Epithelial cell of prostate (primary cell): ENCODE results near the gene RAC2.

Experiments
- DNase-seq: peaks from one replicate; pipeline ENCODE4 v3.0.0-alpha.2; 2011; ENCODE audit warnings: low read depth, low spot score
- H3K27ac ChIP-seq: fragments of 450-650 bp; 2 replicates; pipeline ENCODE4 v1.5.1; 2017; ENCODE audit warnings: mild to moderate bottlenecking

The RAC2 gene

DNA sequence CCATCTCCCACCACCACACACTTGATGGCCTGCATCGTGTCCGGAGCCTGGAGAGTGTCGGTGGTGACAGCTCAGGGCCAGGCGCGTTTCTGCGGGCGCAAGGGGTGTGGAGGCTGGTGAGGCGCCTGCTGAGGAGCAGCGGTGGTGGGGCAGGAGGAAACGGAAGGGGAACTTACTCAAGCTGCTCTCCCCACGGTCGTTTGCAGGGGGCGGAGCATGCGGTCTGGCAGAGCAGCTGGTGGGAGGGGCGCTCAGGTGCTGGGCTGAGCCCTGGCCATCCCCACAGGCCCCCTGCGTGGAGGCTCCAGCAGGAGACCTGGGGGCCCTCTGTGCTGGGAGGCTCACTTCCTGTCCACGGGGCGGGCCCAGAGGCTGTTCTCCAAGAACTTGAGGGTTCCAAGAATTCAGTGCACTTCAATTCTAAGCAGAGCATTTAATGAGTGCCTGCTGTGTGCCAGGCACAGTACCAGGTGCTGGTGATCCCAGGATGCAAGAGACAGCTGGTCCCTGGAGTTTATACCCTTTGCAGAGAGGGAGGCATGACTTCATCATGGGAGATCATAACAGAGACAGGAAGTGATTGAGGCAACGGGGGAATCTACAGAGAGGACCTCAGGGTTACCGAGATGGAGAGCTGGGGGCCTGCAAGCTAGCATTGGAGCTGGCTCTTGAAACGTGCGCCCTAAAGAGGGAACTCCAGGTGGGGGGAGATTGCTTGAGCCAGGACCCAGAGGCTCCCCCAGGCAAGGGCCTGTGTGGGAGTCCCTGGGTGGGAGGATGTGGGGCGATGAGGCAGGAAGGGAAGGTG, at the start of gene RAC2:
Gene RAC2 (minus strand): TSS at position 156 of the 808 bp plus-strand sequence. CDS start 121 bp downstream, at position 35.
- DNase-seq, result no peak
- H3K27ac ChIP-seq, result peak within 1 kb of the TSS; percentile 54

DNA sequence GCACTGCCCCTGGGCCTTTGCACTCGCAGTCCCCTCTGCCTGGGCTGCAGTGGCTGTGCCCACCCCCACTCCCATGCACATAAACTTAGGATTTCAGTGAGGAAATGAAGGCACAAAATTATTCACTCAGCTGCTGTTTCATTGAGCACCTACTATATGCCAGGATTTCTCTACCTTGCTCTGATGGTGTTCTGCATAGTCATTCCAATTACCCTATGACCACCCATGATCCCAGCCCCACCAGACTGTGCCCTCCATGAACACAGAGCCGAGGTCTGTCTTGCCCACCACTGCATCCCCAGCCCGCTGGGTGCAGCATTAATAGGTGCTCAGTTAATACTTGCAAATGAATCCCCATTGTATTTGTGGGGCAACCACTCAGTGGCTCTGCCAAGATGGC, 49.1 kb upstream of the RAC2 start:
- H3K27ac ChIP-seq, result no peak overlapping the region
- DNase-seq, result no peak

DNA sequence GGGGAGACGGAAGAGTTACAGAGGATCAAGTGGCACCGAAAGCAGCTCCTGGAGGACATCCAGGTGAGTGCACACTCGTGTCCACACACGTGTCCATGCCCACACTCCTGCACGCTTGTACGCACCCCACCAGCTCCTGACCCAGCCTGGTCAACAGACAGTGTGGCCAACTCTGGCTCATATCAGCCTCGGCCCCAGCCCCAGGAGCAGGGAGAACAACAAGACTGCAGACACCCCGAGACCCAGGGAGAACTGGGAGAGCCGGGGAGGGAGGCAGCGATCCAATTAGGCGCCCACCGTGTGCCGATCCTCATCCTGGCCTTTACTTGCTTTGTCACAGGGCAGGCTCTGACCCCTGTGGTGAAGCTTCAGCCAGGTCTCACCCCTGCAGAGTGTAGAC, 48.6 kb upstream of the RAC2 start:
- H3K27ac ChIP-seq, result no peak overlapping the region
- DNase-seq, result no peak

DNA sequence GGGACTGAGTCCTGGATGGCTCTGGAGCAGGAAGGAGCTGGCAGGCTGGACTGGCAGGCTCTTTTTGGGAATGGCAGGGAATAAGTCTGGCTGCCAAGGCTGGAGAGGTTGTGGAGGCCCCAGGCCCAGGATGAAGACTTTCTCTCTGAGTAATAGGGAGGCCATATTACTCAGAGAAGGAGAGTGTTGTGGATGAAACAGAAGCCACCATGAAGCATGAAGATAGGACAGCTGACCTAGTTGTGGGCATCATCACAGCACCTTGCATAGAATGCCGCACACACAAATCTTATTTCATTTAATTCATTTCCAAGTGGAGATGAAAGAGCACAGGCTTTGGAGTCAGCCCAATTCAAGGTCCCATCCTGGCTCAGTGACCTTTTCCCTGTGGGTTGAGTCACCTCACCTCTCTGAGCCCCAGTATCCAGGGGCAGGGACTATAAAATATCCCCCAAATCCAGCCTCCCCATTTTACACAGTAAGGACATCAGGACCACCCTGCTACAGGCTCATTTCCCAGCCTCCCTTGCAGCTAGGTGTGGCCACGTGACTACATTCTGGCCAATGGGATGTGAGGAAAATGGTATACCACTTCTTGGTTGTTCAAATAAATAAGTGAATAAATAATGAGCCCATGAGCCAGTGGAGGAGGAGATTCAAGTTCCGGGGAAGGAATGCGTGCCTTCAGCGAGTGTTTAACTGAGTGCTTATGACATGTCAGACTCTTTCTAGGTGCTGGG, 47.7 kb upstream of the RAC2 start:
- H3K27ac ChIP-seq, result no peak overlapping the region

DNA sequence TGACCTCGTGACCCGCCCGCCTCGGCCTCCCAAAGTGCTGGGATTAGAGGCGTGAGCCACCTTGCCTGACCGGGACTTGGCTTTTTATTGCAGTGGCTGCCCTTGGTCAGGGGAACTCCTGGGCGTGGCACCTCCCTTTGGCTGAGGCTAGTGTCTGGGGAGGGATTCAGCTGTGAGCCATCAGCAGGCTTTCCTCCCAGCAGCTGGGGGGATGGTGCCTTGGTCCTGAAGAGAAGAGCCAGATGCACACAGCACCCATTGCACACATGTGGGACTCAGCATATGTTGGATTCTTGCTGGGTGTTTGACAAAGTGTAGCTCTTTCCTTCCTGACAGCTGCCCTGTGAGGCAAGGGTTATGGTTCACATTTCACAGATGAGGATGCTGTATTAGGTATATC, 46.7 kb upstream of the RAC2 start:
- no peak for DNase-seq

More for the DNA sequence above, 47.7 kb upstream of the RAC2 start:
- no peak for DNase-seq

DNA sequence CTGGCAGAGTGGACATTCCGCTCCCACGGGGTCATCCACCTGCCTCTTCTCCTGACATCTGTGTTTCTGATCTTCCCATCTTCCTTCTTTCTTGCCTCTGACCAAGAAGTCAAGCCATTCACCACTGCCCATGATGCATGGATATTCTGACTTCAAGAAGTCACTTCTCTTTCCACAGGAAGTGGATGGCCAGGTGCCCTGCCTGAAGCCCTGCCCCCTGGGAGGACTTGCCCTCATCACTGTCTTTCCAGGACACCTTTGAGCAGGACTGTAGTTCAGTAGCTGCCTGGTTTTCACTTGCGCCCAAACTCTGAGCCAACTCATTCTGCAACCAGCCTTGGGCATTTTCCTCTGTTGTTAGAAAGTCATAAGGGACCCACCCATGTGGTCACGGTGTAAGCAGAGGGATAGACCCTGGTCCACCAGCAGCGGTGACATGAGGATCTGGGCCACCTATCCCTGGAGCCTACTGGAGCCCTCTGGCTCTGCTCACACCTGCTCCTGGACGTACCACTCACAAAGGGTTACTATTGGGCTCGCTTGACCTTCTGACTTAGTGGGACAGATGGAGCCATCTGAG, 45.2 kb upstream of the RAC2 start:
- no peak overlapping the region for H3K27ac ChIP-seq
- no peak for DNase-seq

More for the DNA sequence above, 46.7 kb upstream of the RAC2 start:
- H3K27ac ChIP-seq, result no peak overlapping the region

DNA sequence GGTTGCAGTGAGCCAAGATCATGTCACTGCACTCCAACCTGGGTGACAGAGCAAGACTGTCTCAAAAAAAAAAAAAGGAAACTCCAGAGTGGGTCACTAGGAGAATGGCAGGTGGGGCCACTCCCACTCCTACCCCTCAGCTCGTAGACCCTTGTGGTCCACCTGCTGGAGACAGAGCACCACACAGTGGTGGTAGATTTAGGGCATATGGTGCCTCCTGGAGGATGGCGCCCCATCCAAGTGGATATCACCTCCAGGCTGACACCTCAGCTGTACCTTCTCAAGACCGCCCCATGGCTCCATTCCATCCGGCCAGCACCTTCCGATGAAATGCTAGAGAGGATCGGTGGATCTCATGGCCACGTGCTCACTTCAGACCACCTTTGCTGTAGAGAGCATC, 44.5 kb upstream of the RAC2 start:
- no peak overlapping the region for H3K27ac ChIP-seq
- no peak for DNase-seq

DNA sequence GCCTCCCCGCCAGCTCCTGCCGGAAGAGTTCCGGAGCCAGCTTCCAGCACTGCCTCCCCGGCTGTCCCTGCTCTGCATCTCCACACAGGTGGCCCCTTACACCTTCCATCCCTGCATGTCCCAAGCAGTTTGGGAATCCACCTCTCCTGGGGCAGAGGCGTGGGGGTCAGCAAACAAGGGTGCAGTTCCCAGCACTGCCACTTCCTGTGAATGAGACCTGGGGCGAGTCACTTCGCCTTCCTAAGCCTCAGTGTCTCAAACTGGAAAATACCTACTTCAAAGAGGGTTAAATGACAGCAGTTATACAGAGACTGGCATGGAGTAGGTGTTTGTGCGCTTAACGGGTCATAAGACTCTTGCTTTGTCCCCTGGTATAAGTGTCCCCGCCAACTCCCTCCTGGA, 43.5 kb upstream of the RAC2 start:
- H3K27ac ChIP-seq, result no peak overlapping the region
- no peak for DNase-seq

DNA sequence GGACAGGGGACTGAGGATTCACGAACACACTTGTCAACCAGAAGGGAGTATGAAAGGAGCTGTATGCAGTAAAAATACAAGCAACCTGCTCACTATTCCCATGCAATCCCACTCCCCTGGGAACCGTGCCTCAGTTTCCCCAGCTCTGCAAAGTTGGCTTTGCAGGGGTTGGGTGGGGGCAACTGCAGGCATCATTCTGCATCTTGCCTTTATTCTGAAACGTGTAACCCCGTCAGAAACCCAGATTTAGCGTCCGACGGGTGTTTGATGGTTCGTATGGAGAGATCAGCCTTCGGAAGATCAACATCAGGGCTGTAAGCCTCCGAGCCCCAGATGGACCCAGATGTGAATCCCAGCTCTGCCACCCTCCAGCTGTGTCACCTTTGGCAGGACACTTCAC, 41.9 kb upstream of the RAC2 start:
- H3K27ac ChIP-seq, result no peak overlapping the region
- DNase-seq, result no peak

DNA sequence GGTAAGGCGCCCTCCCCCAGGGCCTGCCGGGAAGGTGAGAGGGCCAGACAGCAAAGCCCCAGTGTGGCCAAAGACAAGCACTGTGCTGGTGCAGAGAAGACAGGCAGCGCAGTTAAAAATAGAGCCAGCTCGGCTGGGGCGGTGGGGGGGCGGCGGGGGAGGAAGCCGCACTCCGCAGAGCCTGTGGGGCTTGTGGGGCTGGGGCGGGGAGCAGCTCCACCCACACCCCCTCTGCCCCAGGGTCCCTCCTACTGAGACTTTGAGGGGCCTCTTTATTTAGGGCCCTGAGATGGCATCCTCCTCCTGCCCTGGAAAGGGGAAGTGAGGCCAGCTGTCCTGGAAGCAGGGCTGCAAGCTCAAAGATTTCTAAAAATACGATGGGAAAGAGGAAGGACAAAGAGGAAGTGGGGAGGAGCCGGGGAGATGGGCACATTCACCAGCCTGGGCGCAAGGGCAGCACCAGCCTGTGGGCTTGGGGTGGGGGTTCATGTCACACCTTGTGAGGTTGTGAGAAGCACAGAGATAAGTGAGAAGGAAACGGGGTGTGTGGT, 40.8 kb upstream of the RAC2 start:
- no peak for DNase-seq
- H3K27ac ChIP-seq, result no peak overlapping the region

DNA sequence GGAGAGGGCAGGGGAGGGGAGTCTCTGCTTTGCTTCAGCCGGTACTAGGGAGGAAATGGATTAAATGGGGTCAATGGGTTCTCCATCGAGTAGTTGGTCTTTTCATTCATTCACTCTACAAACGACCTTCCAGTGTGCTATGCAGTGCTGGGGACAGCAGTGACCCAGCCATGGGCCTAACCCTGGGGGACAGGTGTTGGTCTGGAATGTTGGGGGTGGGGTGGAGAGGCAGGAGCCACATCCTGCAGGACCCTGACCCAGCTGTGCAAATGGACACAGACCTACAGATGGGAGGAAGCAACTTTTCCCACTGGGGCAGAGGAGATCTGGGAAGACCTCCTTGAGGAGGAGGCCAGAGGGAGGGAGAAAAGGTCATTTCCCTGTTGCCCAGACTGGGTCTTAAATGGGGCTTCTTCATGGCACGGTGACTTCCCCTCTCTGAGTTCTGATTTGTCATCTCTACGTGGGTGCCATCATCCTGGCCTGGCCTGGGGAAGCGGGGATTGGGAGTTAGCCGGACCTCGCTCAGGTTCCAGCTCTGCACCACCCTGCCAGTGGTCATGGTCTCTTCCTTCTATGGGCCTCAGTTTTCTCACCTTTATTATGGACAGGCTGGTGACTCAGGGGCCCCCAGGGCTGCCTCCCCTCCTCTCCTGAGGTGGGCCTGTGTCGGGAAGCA, 40.2 kb upstream of the RAC2 start:
- DNase-seq, result no peak
- no peak overlapping the region for H3K27ac ChIP-seq

DNA sequence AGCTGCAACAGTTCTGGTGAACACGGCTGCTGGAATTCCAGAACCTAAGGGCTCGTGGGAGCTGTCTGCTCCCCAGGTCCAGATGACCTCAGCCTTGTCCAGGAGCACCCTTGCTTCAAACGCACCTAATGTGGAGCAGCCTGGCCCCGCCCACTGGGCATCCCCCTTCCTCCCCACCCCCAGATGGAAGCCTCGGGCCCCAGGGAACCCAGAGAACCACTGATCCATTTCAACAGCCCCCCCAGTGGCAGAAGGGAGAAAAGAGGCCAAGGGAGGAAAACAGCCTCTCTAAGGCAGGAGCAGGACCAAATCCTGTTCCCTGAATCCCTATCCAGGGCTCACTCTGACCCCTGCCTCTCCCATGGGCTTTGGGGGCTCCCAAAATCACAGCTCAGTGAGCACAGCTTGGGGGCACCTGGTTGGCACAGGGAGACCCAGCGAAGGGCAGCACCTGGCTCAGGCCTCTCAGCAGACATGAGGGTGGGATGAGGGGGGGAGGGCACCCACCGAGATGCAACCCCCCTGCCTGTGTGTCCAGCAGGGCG, 39.4 kb upstream of the RAC2 start:
- DNase-seq, result no peak
- H3K27ac ChIP-seq, result no peak overlapping the region

DNA sequence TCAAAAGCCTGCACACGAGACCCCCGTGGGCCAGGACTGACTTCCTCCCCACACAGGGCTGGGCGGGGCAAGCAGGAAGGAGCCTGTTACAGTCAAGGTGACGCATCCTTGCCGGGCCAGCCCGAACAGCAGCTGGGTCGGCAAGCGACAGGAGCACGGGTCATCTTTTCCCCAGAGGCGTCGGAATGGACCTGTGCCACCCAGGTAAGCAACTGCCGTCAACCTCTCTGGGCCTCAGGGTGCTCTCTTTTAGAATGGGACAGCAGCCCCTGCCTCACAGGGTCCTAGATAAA, 38.3 kb upstream of the RAC2 start, which contains the start of gene CYTH4:
Gene CYTH4 (plus strand): TSS at position 124 of the 293 bp plus-strand sequence. CDS start 62 bp downstream, at position 186.
- no peak within 1 kb of the TSS for H3K27ac ChIP-seq
- no peak for DNase-seq

DNA sequence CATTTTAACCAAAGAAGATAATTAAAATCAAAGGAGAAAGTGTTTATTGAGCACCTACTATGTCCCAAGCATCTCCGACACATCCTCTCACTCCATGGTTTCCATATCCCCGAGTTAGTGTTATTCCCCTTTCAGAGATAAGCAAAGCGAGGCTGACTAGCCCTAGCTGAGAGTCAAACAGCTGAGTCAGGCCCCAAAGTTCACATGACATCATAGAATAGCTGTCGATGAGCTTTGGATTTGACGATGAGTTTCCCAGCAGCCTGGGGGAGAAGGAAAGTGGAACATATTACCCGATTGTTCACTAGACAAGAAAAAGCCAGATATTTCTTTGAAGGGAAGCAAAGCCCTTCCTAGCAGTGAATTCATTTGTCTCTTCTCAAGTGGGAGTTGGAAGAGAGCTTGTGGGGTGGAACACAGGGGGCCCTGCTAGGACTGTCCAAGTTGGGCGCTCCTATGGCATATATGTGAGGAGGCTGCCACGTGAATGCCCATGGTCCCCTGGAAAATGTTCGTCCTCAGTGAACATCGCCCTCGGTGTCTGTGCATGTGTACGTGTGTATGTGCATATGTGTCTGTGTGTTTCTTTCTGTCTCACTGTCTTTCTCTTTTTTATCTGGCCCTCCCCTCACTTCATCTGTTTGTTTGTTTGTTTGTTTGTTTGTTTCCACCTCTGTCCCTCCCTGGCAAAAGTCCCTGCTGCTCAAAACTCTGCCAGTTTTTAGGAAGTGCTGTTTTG, 37.7 kb upstream of the RAC2 start:
- H3K27ac ChIP-seq, result no peak overlapping the region
- DNase-seq, result no peak

DNA sequence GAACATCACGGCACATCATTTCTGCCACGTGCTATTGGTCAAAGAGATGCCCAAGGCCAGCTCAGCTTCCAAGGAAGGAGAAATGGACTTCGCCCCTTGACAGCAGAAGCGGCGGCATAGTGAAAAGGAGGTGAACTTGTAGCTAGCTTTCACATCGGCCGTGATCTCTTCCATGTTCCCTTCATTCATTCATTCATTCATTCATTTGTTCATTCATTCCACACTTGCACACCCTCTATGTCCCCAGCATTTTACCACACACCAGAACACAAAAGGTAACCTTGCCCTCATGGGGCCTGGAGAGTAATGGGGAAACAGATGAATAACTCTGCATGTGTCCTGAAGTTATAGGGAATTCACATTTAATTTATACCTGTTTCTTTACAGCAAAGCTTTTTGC, 37.1 kb upstream of the RAC2 start:
- H3K27ac ChIP-seq, result no peak overlapping the region

DNA sequence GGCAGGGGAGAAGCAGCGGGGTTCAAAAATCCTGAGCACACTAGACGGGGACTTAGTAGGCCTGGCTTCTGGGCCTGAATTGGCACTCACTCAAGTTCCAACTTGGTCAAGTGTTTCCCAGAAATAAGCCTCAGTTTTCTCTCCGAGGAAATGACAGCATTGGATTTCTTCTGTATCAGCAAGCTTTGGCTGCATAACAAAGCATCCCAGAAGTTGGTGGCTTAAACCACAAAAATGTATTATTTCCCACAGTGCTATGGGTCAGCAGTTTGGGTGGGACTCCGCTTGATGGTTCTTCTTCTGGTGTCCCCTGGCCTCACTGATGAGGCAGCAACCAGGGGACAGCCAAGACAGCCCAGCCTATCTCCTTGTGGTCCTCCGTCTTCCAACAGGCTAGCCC, 36.6 kb upstream of the RAC2 start:
- no peak overlapping the region for H3K27ac ChIP-seq
- no peak for DNase-seq

More for the DNA sequence above, 37.1 kb upstream of the RAC2 start:
- no peak for DNase-seq

DNA sequence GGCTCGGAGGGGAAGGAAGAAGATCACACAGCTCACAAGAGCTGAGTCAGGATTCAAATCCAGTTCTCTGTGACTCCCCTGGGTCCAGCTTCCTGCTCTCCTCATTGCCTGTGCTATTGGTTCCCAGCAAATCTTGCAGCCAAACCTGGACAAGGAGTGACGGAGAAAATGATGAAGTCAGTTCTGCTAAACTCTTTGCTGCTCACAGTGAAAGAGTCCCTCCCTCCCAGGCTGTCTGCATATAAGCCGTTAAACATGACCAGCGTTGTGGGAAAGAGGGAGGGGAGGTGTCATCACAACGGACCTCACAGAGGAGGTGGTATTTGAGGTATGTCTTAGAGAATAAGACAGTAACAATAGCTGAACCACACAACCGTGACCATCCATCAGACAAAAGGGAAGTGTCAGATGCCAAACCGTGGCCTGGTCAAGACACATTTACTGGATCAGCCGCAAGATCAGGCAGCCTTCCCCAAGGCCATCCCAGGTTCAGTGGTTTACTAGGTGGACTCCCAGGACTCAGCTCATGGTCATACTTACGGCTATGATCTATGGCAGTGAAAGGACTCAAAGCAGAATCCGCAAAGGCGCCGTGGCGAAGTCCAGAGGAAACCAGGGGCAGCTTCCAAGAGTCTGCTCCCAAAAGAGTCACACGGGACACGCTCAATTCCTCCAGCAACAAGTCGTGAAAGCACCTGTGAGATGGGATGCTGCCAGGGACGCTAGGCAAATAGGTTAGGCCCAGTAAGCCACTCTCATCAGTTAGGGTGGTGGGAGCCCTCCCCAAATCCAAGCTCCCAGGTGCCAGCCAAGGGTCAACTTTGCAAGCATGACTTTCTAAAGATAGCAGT, 35.5 kb upstream of the RAC2 start:
- no peak for DNase-seq
- no peak overlapping the region for H3K27ac ChIP-seq

DNA sequence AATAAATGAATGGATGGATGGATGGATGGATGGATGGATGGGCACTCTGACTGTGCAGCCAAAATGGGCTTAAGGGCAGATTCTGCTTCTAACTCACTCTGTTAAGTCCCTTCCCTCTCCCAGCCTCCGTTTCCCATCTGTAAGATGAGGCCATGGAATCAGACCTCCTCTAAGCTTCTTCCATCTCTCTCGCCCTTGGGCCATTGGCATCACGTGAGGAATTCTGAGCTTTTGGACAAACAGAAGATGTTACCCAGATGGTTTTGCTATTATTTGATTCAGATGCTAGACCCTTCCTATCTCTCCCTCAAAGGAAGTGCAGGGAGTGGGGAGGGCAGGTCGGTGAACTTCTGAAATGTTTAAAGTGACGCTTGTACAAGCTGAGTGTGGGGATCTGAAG, 34.2 kb upstream of the RAC2 start:
- H3K27ac ChIP-seq, result no peak overlapping the region
- DNase-seq, result no peak

DNA sequence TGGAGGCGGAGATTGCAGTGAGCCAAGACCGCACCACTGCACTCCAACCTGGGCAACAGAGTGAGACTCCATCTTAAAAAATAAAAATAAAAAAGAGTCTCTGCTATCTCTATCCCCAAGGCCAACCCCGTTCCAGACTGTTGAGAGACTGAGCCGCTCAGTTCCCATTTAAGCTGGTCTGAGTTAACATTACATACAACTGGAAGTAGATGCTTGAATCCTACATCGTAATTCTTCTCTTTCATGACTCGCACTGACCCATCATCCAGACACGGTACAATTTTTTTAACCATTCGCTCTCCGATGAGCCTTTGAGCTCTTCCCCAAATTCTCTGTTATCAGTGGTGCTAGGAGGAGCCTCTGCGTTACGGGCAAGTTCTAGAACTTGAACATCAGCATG, 33.3 kb upstream of the RAC2 start:
- no peak overlapping the region for H3K27ac ChIP-seq
- no peak for DNase-seq
